Measurements from ENCODE around the gene CHD9.
A peak's percentile ranks its signal among the peaks of the same experiment; 100 is the strongest.

GRCh38 chr16:53099318-53100130 lies 44.7 kb downstream of the CHD9 start:
- TF ChIP-seq, protein P1, sequence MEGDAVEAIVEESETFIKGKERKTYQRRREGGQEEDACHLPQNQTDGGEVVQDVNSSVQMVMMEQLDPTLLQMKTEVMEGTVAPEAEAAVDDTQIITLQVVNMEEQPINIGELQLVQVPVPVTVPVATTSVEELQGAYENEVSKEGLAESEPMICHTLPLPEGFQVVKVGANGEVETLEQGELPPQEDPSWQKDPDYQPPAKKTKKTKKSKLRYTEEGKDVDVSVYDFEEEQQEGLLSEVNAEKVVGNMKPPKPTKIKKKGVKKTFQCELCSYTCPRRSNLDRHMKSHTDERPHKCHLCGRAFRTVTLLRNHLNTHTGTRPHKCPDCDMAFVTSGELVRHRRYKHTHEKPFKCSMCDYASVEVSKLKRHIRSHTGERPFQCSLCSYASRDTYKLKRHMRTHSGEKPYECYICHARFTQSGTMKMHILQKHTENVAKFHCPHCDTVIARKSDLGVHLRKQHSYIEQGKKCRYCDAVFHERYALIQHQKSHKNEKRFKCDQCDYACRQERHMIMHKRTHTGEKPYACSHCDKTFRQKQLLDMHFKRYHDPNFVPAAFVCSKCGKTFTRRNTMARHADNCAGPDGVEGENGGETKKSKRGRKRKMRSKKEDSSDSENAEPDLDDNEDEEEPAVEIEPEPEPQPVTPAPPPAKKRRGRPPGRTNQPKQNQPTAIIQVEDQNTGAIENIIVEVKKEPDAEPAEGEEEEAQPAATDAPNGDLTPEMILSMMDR (IDR thresholded peaks at IDR 0.05) = no peak
- TF ChIP-seq POLR2A (IDR thresholded peaks at IDR 0.05) = peak; percentile 78
